GM08714 (cell line): ENCODE data around the gene SLC38A4.

Experiments
- H3K4me3 ChIP-seq: fragments of 200-500 bp; sonication (Bioruptor generic); 2 replicates; pipeline ENCODE4 v1.5.1; 2014; ENCODE audit warnings: mild to moderate bottlenecking, low read length, inconsistent platforms
- ZNF274 ChIP-seq: IDR thresholded peaks from 2 replicates; pipeline ENCODE4 v1.6.1; 2012; ENCODE audit warnings: mild to moderate bottlenecking, low read depth, low read length

Gene SLC38A4

GRCh38 chr12:46723629-46724419, 102.0 kb downstream of the SLC38A4 start:
- TF ChIP-seq ZNF274 = no peak
- H3K4me3 ChIP-seq = no peak overlapping the region

GRCh38 chr12:46722394-46723185, 103.2 kb downstream of the SLC38A4 start:
- H3K4me3 ChIP-seq = no peak overlapping the region
- TF ChIP-seq ZNF274 = no peak

DNA sequence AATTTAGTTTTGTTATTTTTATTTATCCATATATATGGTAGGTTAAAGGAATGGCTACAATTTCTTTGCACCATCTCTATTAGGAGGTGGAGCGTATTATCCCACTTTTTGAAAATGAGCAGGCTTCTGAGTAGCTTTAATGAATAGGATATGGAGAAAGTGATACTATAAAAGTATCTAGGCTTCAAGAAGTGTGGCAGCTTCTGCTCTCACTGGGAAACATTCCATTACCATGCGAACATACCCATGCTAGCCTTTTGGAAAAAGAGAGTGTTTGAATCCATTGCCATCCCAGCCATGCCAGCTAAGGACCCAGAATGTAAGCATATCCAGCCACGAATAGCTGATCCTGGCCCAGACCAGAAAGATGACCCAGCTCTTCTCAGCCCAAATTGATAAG, 107.3 kb downstream of the SLC38A4 start:
- no peak for TF ChIP-seq ZNF274
- no peak overlapping the region for H3K4me3 ChIP-seq

GRCh38 chr12:46717868-46718267, 107.9 kb downstream of the SLC38A4 start:
- TF ChIP-seq ZNF274 = no peak
- H3K4me3 ChIP-seq = no peak overlapping the region

DNA sequence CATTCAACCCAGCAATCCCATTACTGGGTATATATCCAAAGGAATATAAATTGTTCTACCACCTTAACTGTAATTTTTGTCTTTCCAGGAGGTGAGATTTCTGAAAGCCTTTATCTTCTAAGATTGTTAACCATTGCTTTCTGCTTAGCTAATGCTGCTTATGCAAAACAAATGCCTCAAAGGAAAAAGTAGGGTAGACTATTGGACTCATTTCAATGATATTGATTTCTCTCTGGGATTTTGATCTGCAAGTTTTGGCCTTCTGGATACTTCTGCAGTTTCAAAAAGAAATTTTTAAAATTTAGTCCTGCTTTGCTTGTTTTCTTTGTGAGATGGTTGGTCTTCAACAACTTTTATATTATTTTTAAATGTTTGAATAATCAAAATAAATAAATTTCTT, 108.6 kb downstream of the SLC38A4 start:
- no peak for TF ChIP-seq ZNF274
- no peak overlapping the region for H3K4me3 ChIP-seq
